Epithelial cell of proximal tubule (primary cell): ENCODE data around the gene ETS1. TPM values are rescaled to one million over a fixed set of nuclear protein-coding genes. Genes with fewer than 3 reads are reported as not detected.
A peak's percentile ranks its signal among the peaks of the same experiment; 100 is the strongest.

Source experiments
- DNase-seq: peaks from one replicate; pipeline ENCODE4 v3.0.0-alpha.2; 2011; ENCODE audit warnings: low read depth
- H3K4me3 ChIP-seq: 2 replicates; pipeline ENCODE4 v1.5.1; 2011; ENCODE audit warnings: low read depth, mild to moderate bottlenecking, low read length
- total RNA-seq: library from RNA; depleted of rRNA; stranded (reverse); fragments of >200 nt; gene quantifications from 2 replicates; pipeline ENCODE4 v1.2.3, GENCODE V29; 2015
- TF ChIP-seq, protein P1 (sequence below): conservative IDR thresholded peaks from 2 replicates; pipeline ENCODE4 v1.5.1; 2012; ENCODE audit warnings: low read depth, mild to moderate bottlenecking, low read length

Gene ETS1
- total RNA-seq, 1 donor from 2014 or later = 76.5 TPM

- TF ChIP-seq, protein P1, sequence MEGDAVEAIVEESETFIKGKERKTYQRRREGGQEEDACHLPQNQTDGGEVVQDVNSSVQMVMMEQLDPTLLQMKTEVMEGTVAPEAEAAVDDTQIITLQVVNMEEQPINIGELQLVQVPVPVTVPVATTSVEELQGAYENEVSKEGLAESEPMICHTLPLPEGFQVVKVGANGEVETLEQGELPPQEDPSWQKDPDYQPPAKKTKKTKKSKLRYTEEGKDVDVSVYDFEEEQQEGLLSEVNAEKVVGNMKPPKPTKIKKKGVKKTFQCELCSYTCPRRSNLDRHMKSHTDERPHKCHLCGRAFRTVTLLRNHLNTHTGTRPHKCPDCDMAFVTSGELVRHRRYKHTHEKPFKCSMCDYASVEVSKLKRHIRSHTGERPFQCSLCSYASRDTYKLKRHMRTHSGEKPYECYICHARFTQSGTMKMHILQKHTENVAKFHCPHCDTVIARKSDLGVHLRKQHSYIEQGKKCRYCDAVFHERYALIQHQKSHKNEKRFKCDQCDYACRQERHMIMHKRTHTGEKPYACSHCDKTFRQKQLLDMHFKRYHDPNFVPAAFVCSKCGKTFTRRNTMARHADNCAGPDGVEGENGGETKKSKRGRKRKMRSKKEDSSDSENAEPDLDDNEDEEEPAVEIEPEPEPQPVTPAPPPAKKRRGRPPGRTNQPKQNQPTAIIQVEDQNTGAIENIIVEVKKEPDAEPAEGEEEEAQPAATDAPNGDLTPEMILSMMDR = peak; percentile 39
- no peak overlapping the region for H3K4me3 ChIP-seq
- DNase-seq = peak; percentile 99
Measured at GRCh38 chr11:128467610-128468041, 119.7 kb downstream of the ETS1 start.

GRCh38 chr11:128467041-128467440 is 120.3 kb downstream of the ETS1 start:
- DNase-seq = no peak
- H3K4me3 ChIP-seq = no peak overlapping the region
- TF ChIP-seq, protein P1 = no peak

DNA sequence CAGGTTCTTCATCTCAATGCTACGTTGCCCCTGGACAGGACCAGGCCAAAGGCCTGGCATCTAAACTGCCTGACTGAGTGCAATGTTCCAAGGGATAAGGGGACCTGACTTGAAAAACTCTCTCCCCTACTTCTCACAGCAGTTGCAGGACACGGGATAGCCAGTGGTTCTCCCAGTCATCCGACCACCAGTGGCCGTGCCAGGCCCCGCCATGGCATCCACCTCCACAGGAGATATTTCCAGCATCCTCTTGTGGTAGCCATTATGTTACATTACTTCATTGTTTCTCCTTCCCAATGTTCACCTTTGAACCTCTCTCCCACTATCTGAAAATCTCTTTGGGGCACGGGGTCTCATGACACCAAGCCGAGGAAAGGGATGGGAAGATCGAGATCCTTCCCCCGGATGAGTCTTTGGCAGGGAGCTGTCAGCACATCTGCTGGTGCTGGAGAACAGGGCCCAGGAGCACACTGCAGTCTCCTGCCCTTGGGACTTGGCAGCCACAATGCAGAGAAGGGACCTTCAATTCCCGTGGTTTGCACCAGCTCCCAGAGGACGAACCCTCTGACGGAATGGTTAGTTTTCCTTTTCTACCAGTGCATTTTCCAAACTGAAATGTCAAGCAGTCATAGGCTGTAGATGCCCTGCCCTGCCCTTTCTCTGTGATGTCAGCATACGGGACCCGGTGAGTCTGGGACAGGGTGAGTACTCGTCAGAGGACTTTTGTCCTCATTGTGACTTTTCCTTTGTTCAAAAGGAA is 121.2 kb downstream of the ETS1 start:
- no peak overlapping the region for H3K4me3 ChIP-seq
- DNase-seq = no peak
- TF ChIP-seq, protein P1 = no peak

DNA sequence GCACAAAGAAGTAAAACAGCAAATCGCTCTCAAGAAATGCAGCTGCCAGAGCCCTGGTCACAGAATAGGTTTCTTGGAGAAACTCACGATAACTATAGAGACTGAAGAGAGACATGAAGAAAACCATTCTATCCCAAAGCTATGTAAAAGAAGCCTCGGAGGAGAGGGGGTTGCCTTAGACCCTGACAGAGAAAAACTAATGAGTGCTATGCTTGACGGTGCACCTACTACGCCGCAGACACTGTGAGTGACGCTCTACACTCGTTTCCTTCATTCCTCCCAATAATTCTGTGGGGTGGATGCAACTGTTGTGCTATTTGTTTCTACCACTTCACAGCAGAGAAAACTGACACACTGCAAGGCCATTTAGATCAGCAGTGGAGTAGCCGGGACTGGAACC is 121.8 kb downstream of the ETS1 start:
- DNase-seq = no peak
- TF ChIP-seq, protein P1 = no peak

DNA sequence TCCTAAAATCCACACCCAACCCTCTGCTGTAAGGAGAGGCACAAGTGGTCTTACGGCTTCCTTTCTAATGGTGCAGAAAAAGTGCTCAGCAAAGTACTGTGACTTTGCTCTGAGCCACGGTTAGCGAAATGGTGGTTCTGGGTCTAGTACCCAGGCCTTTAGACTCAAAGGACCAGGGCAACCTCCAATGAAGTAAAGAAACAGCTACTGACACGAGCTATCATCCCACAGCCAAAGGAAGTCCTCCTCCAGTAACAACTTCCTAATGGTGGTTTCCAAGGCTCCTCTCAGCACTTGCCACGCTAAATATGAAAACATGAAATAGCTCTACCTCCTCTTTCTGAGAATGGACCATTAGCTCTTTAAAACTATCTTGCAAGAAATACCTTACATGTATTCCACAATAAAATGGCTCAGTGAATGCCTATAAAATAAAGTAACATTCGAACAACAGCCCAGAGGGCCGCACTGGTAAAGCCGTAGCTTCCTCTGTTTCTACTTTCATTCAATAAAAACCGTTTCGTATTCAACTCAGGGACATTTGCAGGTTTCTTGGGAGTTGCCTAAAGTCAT is 122.4 kb downstream of the ETS1 start:
- no peak for DNase-seq
- no peak overlapping the region for H3K4me3 ChIP-seq
- TF ChIP-seq, protein P1 = no peak

More for the DNA sequence above, 121.8 kb downstream of the ETS1 start:
- no peak overlapping the region for H3K4me3 ChIP-seq

DNA sequence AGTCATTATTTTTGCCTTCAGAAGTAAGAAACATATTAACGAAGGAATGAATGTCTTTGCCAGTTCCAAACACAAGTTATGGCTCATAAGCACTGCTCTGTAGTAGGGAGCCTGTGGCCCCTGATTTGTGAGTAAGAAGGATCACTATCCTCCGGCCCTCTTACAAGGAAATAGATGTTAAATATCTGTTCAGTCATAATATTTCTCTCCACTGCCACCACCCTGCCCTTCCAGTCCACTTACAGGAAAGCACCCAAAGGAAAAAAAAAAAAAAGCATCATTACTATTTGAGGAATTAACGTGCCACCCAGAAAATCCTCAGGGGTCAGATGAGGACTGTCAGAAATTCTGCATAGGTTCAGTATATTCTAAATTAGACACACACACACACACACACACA is 123.4 kb downstream of the ETS1 start:
- no peak for DNase-seq
- TF ChIP-seq, protein P1 = no peak
- no peak overlapping the region for H3K4me3 ChIP-seq

- peak; percentile 84 for DNase-seq
- H3K4me3 ChIP-seq = no peak overlapping the region
- TF ChIP-seq, protein P1 = no peak
Measured at GRCh38 chr11:128463371-128463829, 124.0 kb downstream of the ETS1 start.
